OCI-LY3 (cell line): ENCODE data around the gene OSER1.

ENCODE experiments used
- CTCF ChIP-seq: fragments of 200-600, 300-600 bp; sonication (generic); IDR thresholded peaks from 2 replicates; pipeline ENCODE4 v1.5.1; 2014; ENCODE audit warnings: antibody characterized with exemption, low read length, low read depth
- EZH2phosphoT487 ChIP-seq: fragments of 200-600 bp; shearing (Covaris generic); IDR thresholded peaks from 2 replicates; pipeline ENCODE4 v1.6.1; 2018; ENCODE audit warnings: antibody characterized with exemption, mixed run types, low read depth

GRCh38 chr20:44245977-44246376, 35.4 kb upstream of the OSER1 start:
- TF ChIP-seq CTCF = no peak
- TF ChIP-seq EZH2phosphoT487 = no peak
